Measurements from ENCODE around the gene DUOX2. TPM values are rescaled to one million over a fixed set of nuclear protein-coding genes. Genes with fewer than 3 reads are reported as not detected.
"Not testable (repeated sequence)": the region's sequence is repeated elsewhere in the genome, so short reads cannot be mapped to it uniquely, and the experiment has no call there.

DUOX2 gene
- polyA plus RNA-seq, 1 experiment = not detected

- Histone ChIP-seq H3K4me3 (ENCODE audit: low read depth, low read length) (no peak overlapping the region), H3K27ac (ENCODE audit: low read depth, low read length) (no peak overlapping the region), H3K9me3 (ENCODE audit: control insufficient read depth, insufficient read depth, low read length) (no peaks in the 10 kb centered on the region), H3K27me3 (ENCODE audit: control insufficient read depth, insufficient read depth, low read length) (no peaks in the 10 kb centered on the region)
- POLR2A ChIA-PET = no interaction called here
- CTCF ChIA-PET = interaction anchor here (1.6 kb wide), 1 partner anchor 69 kb away, joined by 6 read pairs; no protein-coding TSS in a partner anchor
- TF ChIP-seq, protein P1, sequence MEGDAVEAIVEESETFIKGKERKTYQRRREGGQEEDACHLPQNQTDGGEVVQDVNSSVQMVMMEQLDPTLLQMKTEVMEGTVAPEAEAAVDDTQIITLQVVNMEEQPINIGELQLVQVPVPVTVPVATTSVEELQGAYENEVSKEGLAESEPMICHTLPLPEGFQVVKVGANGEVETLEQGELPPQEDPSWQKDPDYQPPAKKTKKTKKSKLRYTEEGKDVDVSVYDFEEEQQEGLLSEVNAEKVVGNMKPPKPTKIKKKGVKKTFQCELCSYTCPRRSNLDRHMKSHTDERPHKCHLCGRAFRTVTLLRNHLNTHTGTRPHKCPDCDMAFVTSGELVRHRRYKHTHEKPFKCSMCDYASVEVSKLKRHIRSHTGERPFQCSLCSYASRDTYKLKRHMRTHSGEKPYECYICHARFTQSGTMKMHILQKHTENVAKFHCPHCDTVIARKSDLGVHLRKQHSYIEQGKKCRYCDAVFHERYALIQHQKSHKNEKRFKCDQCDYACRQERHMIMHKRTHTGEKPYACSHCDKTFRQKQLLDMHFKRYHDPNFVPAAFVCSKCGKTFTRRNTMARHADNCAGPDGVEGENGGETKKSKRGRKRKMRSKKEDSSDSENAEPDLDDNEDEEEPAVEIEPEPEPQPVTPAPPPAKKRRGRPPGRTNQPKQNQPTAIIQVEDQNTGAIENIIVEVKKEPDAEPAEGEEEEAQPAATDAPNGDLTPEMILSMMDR (IDR thresholded peaks at IDR 0.05; ENCODE audit: low read depth, low read length) = no peak
- no peak for DNase-seq (ENCODE audit: low read depth, low spot score)
These were observed 65.0 kb downstream of the DUOX2 start for GRCh38 chr15:45048794-45049631.

GRCh38 chr15:45048449-45048793, 65.6 kb downstream of the DUOX2 start:
- POLR2A ChIA-PET; H3K27me3 ChIP-seq (ENCODE audit: control insufficient read depth, insufficient read depth, low read length); DNase-seq (ENCODE audit: low read depth, low spot score); H3K9me3 ChIP-seq (ENCODE audit: control insufficient read depth, insufficient read depth, low read length); H3K4me3 ChIP-seq (ENCODE audit: low read depth, low read length); H3K27ac ChIP-seq (ENCODE audit: low read depth, low read length): not testable (repeated sequence)
- CTCF ChIA-PET = interaction anchor here (1.6 kb wide), 1 partner anchor 70 kb away, joined by 6 read pairs; no protein-coding TSS in a partner anchor

GRCh38 chr15:45044270-45044669, 69.7 kb downstream of the DUOX2 start:
- POLR2A ChIA-PET; CTCF ChIA-PET; H3K9me3 ChIP-seq (ENCODE audit: control insufficient read depth, insufficient read depth, low read length); H3K4me3 ChIP-seq (ENCODE audit: low read depth, low read length); DNase-seq (ENCODE audit: low read depth, low spot score); H3K27ac ChIP-seq (ENCODE audit: low read depth, low read length); H3K27me3 ChIP-seq (ENCODE audit: control insufficient read depth, insufficient read depth, low read length): not testable (repeated sequence)

- POLR2A ChIA-PET; DNase-seq (ENCODE audit: low read depth, low spot score); CTCF ChIA-PET: not testable (repeated sequence)
These were observed 71.1 kb downstream of the DUOX2 start for GRCh38 chr15:45042859-45043258.

More at GRCh38 chr15:45042859-45043258, 71.1 kb downstream of the DUOX2 start:
- not testable (repeated sequence) for H3K9me3 ChIP-seq (ENCODE audit: control insufficient read depth, insufficient read depth, low read length); H3K27me3 ChIP-seq (ENCODE audit: control insufficient read depth, insufficient read depth, low read length); H3K4me3 ChIP-seq (ENCODE audit: low read depth, low read length); H3K27ac ChIP-seq (ENCODE audit: low read depth, low read length)

Small RNA genes lying within 50 kb of the gene (small RNA-seq; reads per million reads assigned to genes)
- gene RF00019 (ENCODE audit: insufficient read length, low read depth) = not detected

Other genes starting within 250 kb of the DUOX2 start
- not detected in 2 replicates for gene TERB2, start 157.5 kb downstream of the DUOX2 start, polyA plus RNA-seq (2011; rRNA removed)
- 32.0 and 33.9 TPM in 2 replicates for gene SORD, start 91.0 kb downstream of the DUOX2 start, polyA plus RNA-seq (2011; rRNA removed)
- gene DUOXA2, start 154 bp upstream of the DUOX2 start, polyA plus RNA-seq (2011; rRNA removed) = not detected in 2 replicates
- gene DUOXA1, start 15.7 kb upstream of the DUOX2 start, polyA plus RNA-seq (2011; rRNA removed) = not detected in 2 replicates
- not detected in 2 replicates for gene DUOX1, start 15.8 kb upstream of the DUOX2 start, polyA plus RNA-seq (2011; rRNA removed)
- 4.1 and 4.7 TPM in 2 replicates for gene SHF, start 73.8 kb upstream of the DUOX2 start, polyA plus RNA-seq (2011; rRNA removed)
- not detected in 2 replicates for gene SLC28A2, start 138.1 kb upstream of the DUOX2 start, polyA plus RNA-seq (2011; rRNA removed)